B cell (primary cell): ENCODE results near the gene HOXC6. TPM values are rescaled to one million over a fixed set of nuclear protein-coding genes. Genes with fewer than 3 reads are reported as not detected.

ENCODE experiments used
- ATAC-seq: fragments of 200-7000 bp; cut with Tn5 transposase; one replicate; pipeline ENCODE4 v1.10.0; 2021; ENCODE audit warnings: low read depth, mild to moderate bottlenecking, moderate number of reproducible peaks, moderate library complexity
- CTCF ChIA-PET: fragments of 350-600 bp; sonication (Branson Sonifier 250); formaldehyde crosslinking; loops from one replicate; lab custom pipeline; 2021; ENCODE audit warnings: antibody characterized with exemption, inconsistent platforms; lab: Charles Lee
- POLR2A ChIA-PET: fragments of 350-600 bp; sonication (Branson Sonifier 250); formaldehyde crosslinking; loops from one replicate; lab custom pipeline; 2021; ENCODE audit warnings: antibody characterized with exemption; lab: Charles Lee
- DNase-seq: peaks from one replicate; pipeline ENCODE4 v3.0.0; 2013
- H2AFZ ChIP-seq: 2 replicates; pipeline ENCODE4 v1.6.1; 2012; ENCODE audit warnings: mild to moderate bottlenecking, low read depth, low read length; ENCODE audit not compliant: insufficient read depth, poor library complexity, severe bottlenecking
- H3K27ac ChIP-seq, 2 donors: 1 replicate in 1 of 2; 2 replicates in 1 of 2; pipeline ENCODE4 v1.5.1; 2012 to 2013; ENCODE audit warnings: low read length in 2 of 2, mild to moderate bottlenecking in 2 of 2, moderate library complexity in 1 of 2
- H3K27me3 ChIP-seq, 4 experiments: fragments of 200-600 bp in 1 of 4; sonication (generic) in 1 of 4; replicated peaks in 1 of 4; 1 replicate in 2 of 4; 2 replicates in 2 of 4; pipeline versions ENCODE4 v1.6.1 to v1.7.0; 2013 to 2016; ENCODE audit warnings: low read length in 3 of 4, mild to moderate bottlenecking in 2 of 4, mixed read lengths in 1 of 4, moderate library complexity in 1 of 4; ENCODE audit not compliant: insufficient read depth in 4 of 4, control insufficient read depth in 3 of 4; ENCODE audit errors: control extremely low read depth in 1 of 4
- H3K36me3 ChIP-seq, 2 experiments: replicated peaks in 1 of 2; 1 replicate in 1 of 2; 2 replicates in 1 of 2; pipeline versions ENCODE4 v1.6.1 to v1.7.1; 2013; ENCODE audit warnings: low read length in 1 of 2; ENCODE audit not compliant: insufficient read depth in 2 of 2, control insufficient read depth in 1 of 2; ENCODE audit errors: control extremely low read depth in 1 of 2, extremely low read depth in 1 of 2
- H3K4me1 ChIP-seq, 2 donors: fragments of 200-600 bp in 1 of 2; sonication (generic) in 1 of 2; 1 replicate in 1 of 2; 2 replicates in 1 of 2; pipeline versions ENCODE4 v1.5.1 to v1.6.1; 2013 to 2017; ENCODE audit warnings: low read length in 2 of 2; ENCODE audit not compliant: control insufficient read depth in 2 of 2, insufficient read depth in 2 of 2
- H3K4me2 ChIP-seq: replicated peaks from 2 replicates; pipeline ENCODE3; 2012; ENCODE audit warnings: mild to moderate bottlenecking, low read depth, low read length; ENCODE audit not compliant: poor library complexity, severe bottlenecking
- H3K4me3 ChIP-seq, 5 experiments: fragments of 200-600 bp in 1 of 5; sonication (generic) in 1 of 5; 1 replicate in 3 of 5; 2 replicates in 2 of 5; pipeline versions ENCODE4 v1.5.1 to v1.7.0; 2011 to 2016; ENCODE audit warnings: low read length in 4 of 5, mild to moderate bottlenecking in 4 of 5, low read depth in 2 of 5, control low read depth in 1 of 5, moderate library complexity in 1 of 5; ENCODE audit not compliant: insufficient read depth in 1 of 5; ENCODE audit errors: control extremely low read depth in 1 of 5, extremely low read depth in 1 of 5
- H3K79me2 ChIP-seq: fragments of 200-600 bp; sonication (generic); one replicate; pipeline ENCODE4 v1.6.0; 2016; ENCODE audit warnings: low read length; ENCODE audit not compliant: control insufficient read depth, insufficient read depth
- H3K9ac ChIP-seq: fragments of 200-600 bp; sonication (generic); 2 replicates; pipeline ENCODE4 v1.6.1; 2017; ENCODE audit warnings: mild to moderate bottlenecking, low read length, moderate library complexity
- H3K9me3 ChIP-seq, 3 donors: one replicate each; pipeline versions ENCODE4 v1.6.1 to v1.7.1; 2013; ENCODE audit warnings: low read length in 2 of 3; ENCODE audit not compliant: control insufficient read depth in 2 of 3, insufficient read depth in 1 of 3; ENCODE audit errors: control extremely low read depth in 1 of 3
- H4K20me1 ChIP-seq: 2 replicates; pipeline ENCODE4 v1.6.0; 2012; ENCODE audit warnings: mild to moderate bottlenecking, low read length; ENCODE audit not compliant: insufficient read depth, control insufficient read depth, poor library complexity, severe bottlenecking
- H3K27ac Mint-ChIP-seq: one replicate; pipeline ENCODE4 v1.8.0; 2021; ENCODE audit warnings: mixed read lengths
- H3K27me3 Mint-ChIP-seq: one replicate; pipeline ENCODE4 v1.8.0; 2021; ENCODE audit warnings: mixed read lengths
- H3K4me1 Mint-ChIP-seq: one replicate; pipeline ENCODE4 v1.8.0; 2021; ENCODE audit warnings: mixed read lengths
- H3K4me3 Mint-ChIP-seq: one replicate; pipeline ENCODE4 v1.8.0; 2021; ENCODE audit warnings: mixed read lengths
- H3K9me3 Mint-ChIP-seq: one replicate; pipeline ENCODE4 v1.8.0; 2022; ENCODE audit warnings: mixed read lengths; ENCODE audit not compliant: insufficient read depth
- EZH2 ChIP-seq: IDR thresholded peaks from 2 replicates; pipeline ENCODE4 v1.6.1; 2012; ENCODE audit warnings: borderline replicate concordance, low read depth, mild to moderate bottlenecking, moderate library complexity, low read length; ENCODE audit not compliant: insufficient read depth, poor library complexity, severe bottlenecking
- WGBS: methylation state at CpG from one replicate; pipeline ENCODE4 v1.1.5; 2013; ENCODE audit warnings: missing lambda C conversion rate; ENCODE audit not compliant: insufficient coverage; 5-methylcytosine and 5-hydroxymethylcytosine counted together
- intact Hi-C: fragments of 100-400 bp; cut with micrococcal nuclease; formaldehyde crosslinking; loops from one replicate; pipeline ENCODE4 v1.10.0; 2022
- polyA plus RNA-seq: library from polyadenylated mRNA; depleted of rRNA; stranded (reverse); fragments of >200 nt; gene quantifications from 2 replicates; pipeline ENCODE4 v1.2.3, GENCODE V29; 2012
- total RNA-seq, 2 donors: library from RNA; stranded (reverse); fragments of 120-200 nt in 1 of 2; gene quantifications; 1 replicate in 1 of 2; 2 replicates in 1 of 2; pipeline versions ENCODE4 v1.2.3 to v1.2.4, GENCODE V29; 2013 to 2022
- TF ChIP-seq, protein P1 (sequence below): fragments of 200-600 bp; IDR thresholded peaks from one replicate; pipeline ENCODE4 v1.8.0; 2022; ENCODE audit warnings: antibody characterized with exemption, mild to moderate bottlenecking

The HOXC6 gene
- total and polyA plus RNA-seq, 2 donors (not counting 1 experiment from before 2014, with no cell fraction given) = not detected

DNA sequence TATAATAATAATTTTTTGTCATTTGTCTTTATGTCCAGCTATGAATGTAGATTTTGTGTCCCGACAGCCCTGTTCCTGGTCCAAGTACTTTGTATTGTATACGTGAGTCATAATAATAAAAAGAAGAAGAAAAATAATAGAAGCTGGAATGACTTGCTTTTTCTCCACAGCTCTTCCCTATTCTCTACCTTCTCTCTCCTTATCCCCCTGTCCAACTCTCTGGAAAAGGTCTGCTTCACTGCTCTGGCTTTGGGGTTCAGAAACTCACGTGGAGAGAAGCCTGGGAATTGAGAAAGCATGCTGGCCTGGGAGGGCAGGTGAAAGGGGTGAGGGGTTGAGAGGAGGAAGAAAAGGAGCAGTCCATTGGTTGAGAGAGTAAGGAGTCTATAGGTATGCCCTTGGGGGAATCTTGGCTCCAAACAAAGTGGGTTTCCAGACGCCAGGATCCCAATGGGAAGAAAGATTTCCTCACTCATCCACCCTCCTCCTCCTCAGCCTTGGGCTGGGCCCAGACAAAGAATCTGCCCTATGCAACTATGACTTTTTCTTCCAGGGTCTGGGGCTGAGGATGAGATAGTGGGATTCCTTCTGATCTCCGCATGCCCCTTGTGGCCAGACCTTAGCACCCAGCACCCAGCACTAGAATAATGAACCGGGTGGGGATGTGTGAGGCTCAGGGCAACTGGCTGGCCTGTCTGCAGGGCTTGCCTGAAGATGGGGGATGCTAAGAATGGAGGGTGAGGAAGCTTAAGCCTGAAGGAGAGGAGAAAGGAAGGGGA is 15.4 kb upstream of the HOXC6 start:
- H3K27ac Mint-ChIP-seq = no peak overlapping the region
- intact Hi-C loops = loop anchor here (5.0 kb wide), 2 partner anchors 36 to 61 kb away; partner anchors contain the start of gene HOXC12
- peaks cover 27% of the 10 kb centered on the region for H3K4me1 Mint-ChIP-seq

More for the DNA sequence above, 15.4 kb upstream of the HOXC6 start:
- Mint-ChIP-seq H3K4me3 (no peak overlapping the region), H3K27me3 (peaks cover 73% of the 10 kb centered on the region), H3K9me3 (no peaks in the 10 kb centered on the region)
- H3K9me3 ChIP-seq = peaks cover 0 to 42% (median 6%) of the 10 kb centered on the region in 3 donors
- H3K27me3 ChIP-seq = peaks cover 0 to 91% (median 80%) of the 10 kb centered on the region in 4 experiments
- 37% methylated on average over 2 of the region's 6 CpGs for WGBS
- H3K4me1 ChIP-seq = peaks cover 29 to 50% of the 10 kb centered on the region in 2 donors
- ChIA-PET CTCF (interaction anchor here (1.0 to 2.4 kb wide), 5 partner anchors 20 to 203 kb away, joined by 3 to 10 read pairs (median 3); partner anchors contain the start of gene HOXC5), POLR2A (no interaction called here)
- H4K20me1 ChIP-seq = no peaks in the 10 kb centered on the region
- no peak overlapping the region for H3K4me3 ChIP-seq
- DNase-seq (no peak), ATAC-seq (no peak)
- no peak overlapping the region for H3K27ac ChIP-seq
- H3K36me3 ChIP-seq = no peaks in the 10 kb centered on the region
- no peak overlapping the region for H3K4me2 ChIP-seq
- H2AFZ ChIP-seq = no peak overlapping the region
- no peaks in the 10 kb centered on the region for H3K79me2 ChIP-seq
- no peak overlapping the region for H3K9ac ChIP-seq
- TF ChIP-seq, protein P1, sequence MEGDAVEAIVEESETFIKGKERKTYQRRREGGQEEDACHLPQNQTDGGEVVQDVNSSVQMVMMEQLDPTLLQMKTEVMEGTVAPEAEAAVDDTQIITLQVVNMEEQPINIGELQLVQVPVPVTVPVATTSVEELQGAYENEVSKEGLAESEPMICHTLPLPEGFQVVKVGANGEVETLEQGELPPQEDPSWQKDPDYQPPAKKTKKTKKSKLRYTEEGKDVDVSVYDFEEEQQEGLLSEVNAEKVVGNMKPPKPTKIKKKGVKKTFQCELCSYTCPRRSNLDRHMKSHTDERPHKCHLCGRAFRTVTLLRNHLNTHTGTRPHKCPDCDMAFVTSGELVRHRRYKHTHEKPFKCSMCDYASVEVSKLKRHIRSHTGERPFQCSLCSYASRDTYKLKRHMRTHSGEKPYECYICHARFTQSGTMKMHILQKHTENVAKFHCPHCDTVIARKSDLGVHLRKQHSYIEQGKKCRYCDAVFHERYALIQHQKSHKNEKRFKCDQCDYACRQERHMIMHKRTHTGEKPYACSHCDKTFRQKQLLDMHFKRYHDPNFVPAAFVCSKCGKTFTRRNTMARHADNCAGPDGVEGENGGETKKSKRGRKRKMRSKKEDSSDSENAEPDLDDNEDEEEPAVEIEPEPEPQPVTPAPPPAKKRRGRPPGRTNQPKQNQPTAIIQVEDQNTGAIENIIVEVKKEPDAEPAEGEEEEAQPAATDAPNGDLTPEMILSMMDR = no peak
- no peak for TF ChIP-seq EZH2
